H9 (cell line): ENCODE data around the gene APBA3. TPM values are rescaled to one million over a fixed set of nuclear protein-coding genes. Genes with fewer than 3 reads are reported as not detected.

Source experiments
- DNase-seq: peaks from one replicate; pipeline ENCODE4 v3.0.0-alpha.2; 2017
- H2AFZ ChIP-seq: one replicate; pipeline ENCODE4 v1.6.1; 2013; ENCODE audit warnings: mild to moderate bottlenecking, low read length, control low read depth, moderate library complexity
- H2AK5ac ChIP-seq: 2 replicates; pipeline ENCODE4 v1.6.1; 2013; ENCODE audit warnings: low read length, control low read depth, mixed read lengths; ENCODE audit not compliant: insufficient read length
- H2BK120ac ChIP-seq: one replicate; pipeline ENCODE4 v1.6.1; 2013; ENCODE audit warnings: low read depth, mild to moderate bottlenecking, low read length, control low read depth, inconsistent platforms; ENCODE audit not compliant: poor library complexity, severe bottlenecking
- H2BK12ac ChIP-seq: 2 replicates; pipeline ENCODE4 v1.6.1; 2013; ENCODE audit warnings: low read length, control low read depth, mixed read lengths, low read depth; ENCODE audit not compliant: insufficient read length
- H2BK15ac ChIP-seq: 2 replicates; pipeline ENCODE4 v1.6.1; 2013; ENCODE audit warnings: low read depth, low read length, control low read depth
- H2BK20ac ChIP-seq: one replicate; pipeline ENCODE4 v1.6.1; 2013; ENCODE audit warnings: low read depth, mild to moderate bottlenecking, low read length, control low read depth, inconsistent platforms; ENCODE audit not compliant: poor library complexity, severe bottlenecking
- H2BK5ac ChIP-seq: 2 replicates; pipeline ENCODE4 v1.6.1; 2013; ENCODE audit warnings: low read length, control low read depth, mixed read lengths; ENCODE audit not compliant: insufficient read length
- H3K14ac ChIP-seq: 2 replicates; pipeline ENCODE4 v1.6.1; 2013; ENCODE audit warnings: low read length, control low read depth; ENCODE audit not compliant: insufficient read depth
- H3K18ac ChIP-seq: 2 replicates; pipeline ENCODE4 v1.6.1; 2013; ENCODE audit warnings: low read depth, mild to moderate bottlenecking, mixed read lengths, low read length, control low read depth; ENCODE audit not compliant: insufficient read length
- H3K23ac ChIP-seq: 2 replicates; pipeline ENCODE4 v1.6.1; 2013; ENCODE audit warnings: low read length, control low read depth, mixed read lengths, low read depth; ENCODE audit not compliant: insufficient read length
- H3K23me2 ChIP-seq: 2 replicates; pipeline ENCODE4 v1.6.1; 2013; ENCODE audit warnings: low read depth, mild to moderate bottlenecking, mixed read lengths, low read length, control low read depth; ENCODE audit not compliant: insufficient read length, poor library complexity, severe bottlenecking
- H3K27ac ChIP-seq: 2 replicates; pipeline ENCODE4 v1.5.1; 2013; ENCODE audit warnings: low read length, control low read depth, mixed read lengths, low read depth; ENCODE audit not compliant: insufficient read length
- H3K27me3 ChIP-seq: 2 replicates; pipeline ENCODE4 v1.6.1; 2013; ENCODE audit warnings: low read length, control low read depth, inconsistent platforms; ENCODE audit not compliant: insufficient read depth
- H3K4ac ChIP-seq: 2 replicates; pipeline ENCODE4 v1.6.1; 2013; ENCODE audit warnings: low read depth, mild to moderate bottlenecking, control low read depth, inconsistent platforms, low read length, moderate library complexity
- H3K4me1 ChIP-seq: 2 replicates; pipeline ENCODE4 v1.6.1; 2013; ENCODE audit warnings: low read length, control low read depth, inconsistent platforms; ENCODE audit not compliant: insufficient read depth
- H3K4me2 ChIP-seq: 2 replicates; pipeline ENCODE4 v1.6.1; 2013; ENCODE audit warnings: low read length, control low read depth, mixed read lengths; ENCODE audit not compliant: insufficient read length, insufficient read depth
- H3K56ac ChIP-seq: 2 replicates; pipeline ENCODE4 v1.6.1; 2013; ENCODE audit warnings: low read depth, mild to moderate bottlenecking, mixed read lengths, low read length, control low read depth; ENCODE audit not compliant: insufficient read length
- H3K79me1 ChIP-seq: 2 replicates; pipeline ENCODE4 v1.6.1; 2013; ENCODE audit warnings: low read depth, mild to moderate bottlenecking, moderate library complexity, low read length, control low read depth, inconsistent platforms; ENCODE audit not compliant: insufficient read depth, poor library complexity, severe bottlenecking
- H3K79me2 ChIP-seq: 2 replicates; pipeline ENCODE4 v1.6.1; 2013; ENCODE audit warnings: low read length, control low read depth, inconsistent platforms; ENCODE audit not compliant: insufficient read depth
- H3K9ac ChIP-seq: 2 replicates; pipeline ENCODE4 v1.6.1; 2013; ENCODE audit warnings: low read length, control low read depth, mixed read lengths; ENCODE audit not compliant: insufficient read length; ENCODE audit errors: extremely low read depth
- H3K9me3 ChIP-seq: one replicate; pipeline ENCODE4 v1.6.1; 2013; ENCODE audit warnings: low read depth, low read length, inconsistent platforms; ENCODE audit not compliant: control insufficient read depth
- H3T11ph ChIP-seq: one replicate; pipeline ENCODE4 v1.6.1; 2013; ENCODE audit warnings: mild to moderate bottlenecking, low read length, control low read depth, inconsistent platforms
- H4K20me1 ChIP-seq: one replicate; pipeline ENCODE4 v1.6.1; 2013; ENCODE audit not compliant: control insufficient read depth, insufficient read length, insufficient read depth
- H4K5ac ChIP-seq: 2 replicates; pipeline ENCODE4 v1.6.1; 2013; ENCODE audit warnings: low read depth, mild to moderate bottlenecking, mixed read lengths, low read length, control low read depth; ENCODE audit not compliant: insufficient read length
- H4K8ac ChIP-seq: replicated peaks from 2 replicates; pipeline ENCODE4 v1.6.1; 2013; ENCODE audit warnings: low read length, control low read depth, mixed read lengths, low read depth; ENCODE audit not compliant: insufficient read length
- H4K91ac ChIP-seq: 2 replicates; pipeline ENCODE4 v1.6.1; 2013; ENCODE audit warnings: low read depth, mild to moderate bottlenecking, moderate library complexity, mixed read lengths, low read length, control low read depth; ENCODE audit not compliant: insufficient read length
- H3K27ac Mint-ChIP-seq, 3 experiments: 2 replicates in 2 of 3; 3 replicates in 1 of 3; pipeline ENCODE4 v1.8.0; 2020 to 2021; ENCODE audit warnings: mixed read lengths in 3 of 3, mild to moderate bottlenecking in 1 of 3, moderate library complexity in 1 of 3
- H3K27me3 Mint-ChIP-seq: 2 replicates; pipeline ENCODE4 v1.8.0; 2021; ENCODE audit warnings: low read depth, mild to moderate bottlenecking, moderate library complexity, mixed read lengths
- H3K36me3 Mint-ChIP-seq, 3 experiments: 2 replicates in 2 of 3; 3 replicates in 1 of 3; pipeline ENCODE4 v1.8.0; 2020 to 2021; ENCODE audit warnings: low read depth in 3 of 3, mixed read lengths in 3 of 3; ENCODE audit not compliant: insufficient read depth in 1 of 3
- H3K4me1 Mint-ChIP-seq, 2 experiments: 2 replicates each; pipeline ENCODE4 v1.8.0; 2020; ENCODE audit warnings: mixed read lengths in 2 of 2
- H3K4me3 Mint-ChIP-seq, 2 experiments: 2 replicates in 1 of 2; 3 replicates in 1 of 2; pipeline ENCODE4 v1.8.0; 2020 to 2021; ENCODE audit warnings: mild to moderate bottlenecking in 2 of 2, mixed read lengths in 2 of 2, moderate library complexity in 1 of 2
- H3K9me3 Mint-ChIP-seq, 2 experiments: 2 replicates in 1 of 2; 3 replicates in 1 of 2; pipeline ENCODE4 v1.8.0; 2020; ENCODE audit warnings: mild to moderate bottlenecking in 2 of 2, mixed read lengths in 2 of 2, moderate library complexity in 1 of 2
- WGBS: extraction: QIAGEN DNeasy Blood & Tissue Kit; methylation state at CpG from one replicate; pipeline ENCODE4 v1.1.7; 2013; ENCODE audit warnings: missing lambda C conversion rate, low lambda C conversion rate, mixed read lengths; ENCODE audit not compliant: insufficient read length; ENCODE audit errors: extremely low coverage; 5-methylcytosine and 5-hydroxymethylcytosine counted together
- total RNA-seq: library from RNA; stranded (reverse); gene quantifications from 2 replicates; pipeline ENCODE4 v1.2.1, GENCODE V29; 2021
- TF ChIP-seq, protein P1 (sequence below): fragments of 200-600 bp; sonication (generic); conservative IDR thresholded peaks from 3 replicates; pipeline ENCODE4 v1.8.0; 2021; ENCODE audit warnings: antibody characterized with exemption, mild to moderate bottlenecking

The APBA3 gene
- total RNA-seq, 1 experiment from 2014 or later = 21.8 TPM

DNA sequence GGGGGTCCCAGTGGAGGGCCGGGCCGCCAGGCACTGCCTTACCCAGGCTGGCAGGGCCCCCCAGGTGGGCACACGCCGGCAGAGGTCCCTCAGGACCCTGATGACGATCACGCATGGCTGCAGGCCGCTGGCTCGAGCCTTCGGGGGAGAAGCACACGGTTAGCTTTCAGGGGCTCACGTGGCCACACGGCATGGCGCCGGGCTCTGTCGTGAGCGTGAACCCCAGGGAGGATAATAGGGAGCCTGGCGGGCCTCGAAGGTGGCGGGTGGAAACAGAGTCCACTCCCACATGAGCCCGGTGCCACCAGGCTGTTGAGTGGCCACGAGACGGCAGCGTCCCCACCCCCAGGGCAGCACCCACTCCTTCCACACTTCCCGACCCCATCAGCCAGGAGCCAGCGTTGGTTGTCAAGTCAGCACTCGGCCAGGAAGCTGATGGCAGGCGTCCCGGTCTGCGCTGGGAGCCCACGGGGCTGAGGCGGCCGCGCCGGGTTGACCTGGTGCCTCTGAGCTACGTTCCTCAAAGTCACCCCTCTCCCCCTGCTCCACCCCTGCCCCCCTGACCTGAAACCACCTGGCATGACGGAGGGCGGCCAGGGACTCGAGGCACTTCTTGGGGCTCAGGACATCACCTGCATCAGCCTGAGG lies 49.3 kb upstream of the APBA3 start:
- TF ChIP-seq, protein P1, sequence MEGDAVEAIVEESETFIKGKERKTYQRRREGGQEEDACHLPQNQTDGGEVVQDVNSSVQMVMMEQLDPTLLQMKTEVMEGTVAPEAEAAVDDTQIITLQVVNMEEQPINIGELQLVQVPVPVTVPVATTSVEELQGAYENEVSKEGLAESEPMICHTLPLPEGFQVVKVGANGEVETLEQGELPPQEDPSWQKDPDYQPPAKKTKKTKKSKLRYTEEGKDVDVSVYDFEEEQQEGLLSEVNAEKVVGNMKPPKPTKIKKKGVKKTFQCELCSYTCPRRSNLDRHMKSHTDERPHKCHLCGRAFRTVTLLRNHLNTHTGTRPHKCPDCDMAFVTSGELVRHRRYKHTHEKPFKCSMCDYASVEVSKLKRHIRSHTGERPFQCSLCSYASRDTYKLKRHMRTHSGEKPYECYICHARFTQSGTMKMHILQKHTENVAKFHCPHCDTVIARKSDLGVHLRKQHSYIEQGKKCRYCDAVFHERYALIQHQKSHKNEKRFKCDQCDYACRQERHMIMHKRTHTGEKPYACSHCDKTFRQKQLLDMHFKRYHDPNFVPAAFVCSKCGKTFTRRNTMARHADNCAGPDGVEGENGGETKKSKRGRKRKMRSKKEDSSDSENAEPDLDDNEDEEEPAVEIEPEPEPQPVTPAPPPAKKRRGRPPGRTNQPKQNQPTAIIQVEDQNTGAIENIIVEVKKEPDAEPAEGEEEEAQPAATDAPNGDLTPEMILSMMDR = no peak

More for the DNA sequence above, 49.3 kb upstream of the APBA3 start:
- H3K4me1 ChIP-seq = no peaks in the 10 kb centered on the region
- H4K91ac ChIP-seq = no peak overlapping the region
- no peak overlapping the region for H3K4me2 ChIP-seq
- H3K27me3 Mint-ChIP-seq = no peaks in the 10 kb centered on the region
- H3K27ac ChIP-seq = no peak overlapping the region
- H2BK5ac ChIP-seq = no peak overlapping the region
- no peak overlapping the region for H2BK120ac ChIP-seq
- H3K23ac ChIP-seq = no peak overlapping the region
- H2BK20ac ChIP-seq = no peak overlapping the region
- no peak overlapping the region for H3K4me3 Mint-ChIP-seq
- H2AK5ac ChIP-seq = no peak overlapping the region
- DNase-seq = peak; percentile 22
- no peak overlapping the region for H2BK12ac ChIP-seq
- peaks cover 2% of the 10 kb centered on the region for H4K20me1 ChIP-seq
- H2AFZ ChIP-seq = no peak overlapping the region
- no peak overlapping the region for H3K9ac ChIP-seq
- no peak overlapping the region for H3K18ac ChIP-seq
- peaks cover 0 to 6% of the 10 kb centered on the region in 2 experiments; a peak in 2 of 5 replicates for H3K9me3 Mint-ChIP-seq
- no peaks in the 10 kb centered on the region for H3K79me1 ChIP-seq
- no peak overlapping the region for H4K8ac ChIP-seq
- H3K27ac Mint-ChIP-seq = no peak overlapping the region
- no peak overlapping the region for H3K4ac ChIP-seq
- no peak overlapping the region for H3T11ph ChIP-seq
- H2BK15ac ChIP-seq = no peak overlapping the region
- H3K36me3 Mint-ChIP-seq = no peaks in the 10 kb centered on the region
- no peak overlapping the region for H4K5ac ChIP-seq
- H3K14ac ChIP-seq = no peak overlapping the region
- H3K79me2 ChIP-seq = no peaks in the 10 kb centered on the region
- no CpG with 5 or more reads among the region's 38 CpGs for WGBS
- H3K23me2 ChIP-seq = no peaks in the 10 kb centered on the region
- no peak overlapping the region for H3K56ac ChIP-seq
- H3K4me1 Mint-ChIP-seq = no peaks in the 10 kb centered on the region
- no peaks in the 10 kb centered on the region for H3K9me3 ChIP-seq
- H3K27me3 ChIP-seq = no peaks in the 10 kb centered on the region
